CD4-positive, alpha-beta T cell (primary cell): ENCODE measurements around the gene SLC22A3. TPM values are rescaled to one million over a fixed set of nuclear protein-coding genes. Genes with fewer than 3 reads are reported as not detected.

Experiments
- ATAC-seq: fragments of 200-7000 bp; cut with Tn5 transposase; one replicate; pipeline ENCODE4 v1.10.0; 2022; ENCODE audit warnings: mild to moderate bottlenecking; ENCODE audit not compliant: poor library complexity
- CTCF ChIA-PET: fragments of 350-600 bp; sonication (Branson Sonifier 250); formaldehyde crosslinking; loops from one replicate; lab custom pipeline; 2021; ENCODE audit warnings: antibody characterized with exemption, inconsistent platforms; lab: Charles Lee
- POLR2A ChIA-PET: fragments of 350-600 bp; sonication (Branson Sonifier 250); formaldehyde crosslinking; loops from one replicate; lab custom pipeline; 2021; ENCODE audit warnings: antibody characterized with exemption, inconsistent platforms; lab: Charles Lee
- DNase-seq, 14 experiments: peaks; one replicate each; pipeline ENCODE4 v3.0.0-alpha.2; 2013 to 2020; ENCODE audit warnings: mixed read lengths in 2 of 14
- H3K27ac ChIP-seq, 2 donors: one replicate each; pipeline versions ENCODE4 v1.5.1 to v1.7.0; 2013; ENCODE audit warnings: low read length in 2 of 2, low read depth in 1 of 2, mild to moderate bottlenecking in 1 of 2
- H3K27me3 ChIP-seq, 2 experiments: 1 replicate in 1 of 2; 2 replicates in 1 of 2; pipeline versions ENCODE4 v1.6.1 to v1.7.0; 2013; ENCODE audit warnings: low read length in 2 of 2, control low read depth in 1 of 2, mild to moderate bottlenecking in 1 of 2, moderate library complexity in 1 of 2; ENCODE audit not compliant: insufficient read depth in 2 of 2, control insufficient read depth in 1 of 2
- H3K36me3 ChIP-seq: one replicate; pipeline ENCODE4 v1.6.1; 2013; ENCODE audit warnings: low read length, control low read depth; ENCODE audit not compliant: insufficient read depth
- H3K4me1 ChIP-seq: one replicate; pipeline ENCODE4 v1.6.1; 2013; ENCODE audit warnings: low read length, control low read depth; ENCODE audit not compliant: insufficient read depth
- H3K4me3 ChIP-seq: one replicate; pipeline ENCODE4 v1.5.1; 2013; ENCODE audit warnings: mild to moderate bottlenecking, low read length, moderate library complexity
- H3K9me3 ChIP-seq, 2 experiments: 1 replicate in 1 of 2; 2 replicates in 1 of 2; pipeline versions ENCODE4 v1.6.1 to v1.7.0; 2013; ENCODE audit warnings: low read length in 2 of 2, mild to moderate bottlenecking in 2 of 2, control low read depth in 1 of 2, moderate library complexity in 1 of 2; ENCODE audit not compliant: control insufficient read depth in 1 of 2, insufficient read depth in 1 of 2
- H3K27ac Mint-ChIP-seq: one replicate; pipeline ENCODE4 v1.8.0; 2020; ENCODE audit warnings: mixed read lengths
- H3K27me3 Mint-ChIP-seq: one replicate; pipeline ENCODE4 v1.8.0; 2021; ENCODE audit warnings: mixed read lengths
- H3K36me3 Mint-ChIP-seq: one replicate; pipeline ENCODE4 v1.8.0; 2021; ENCODE audit warnings: low read depth, mixed read lengths
- H3K4me1 Mint-ChIP-seq: one replicate; pipeline ENCODE4 v1.8.0; 2021; ENCODE audit warnings: low read depth, mixed read lengths
- H3K4me3 Mint-ChIP-seq: one replicate; pipeline ENCODE4 v1.8.0; 2020; ENCODE audit warnings: mild to moderate bottlenecking, mixed read lengths
- H3K9me3 Mint-ChIP-seq: one replicate; pipeline ENCODE4 v1.8.0; 2020; ENCODE audit warnings: mixed read lengths
- intact Hi-C, 2 experiments: fragments of 100-400 bp; cut with DNase I in 1 of 2; cut with micrococcal nuclease in 1 of 2; formaldehyde crosslinking; loops; one replicate each; pipeline versions ENCODE4 v1.15.1 to v1.9.0; 2023 to 2025; cut with DNase I, micrococcal nuclease
- total RNA-seq, 174 experiments: library from RNA in 2 of 174; stranded (reverse) in 2 of 174; gene quantifications; one replicate each; pipeline ENCODE4 v1.2.3 and lab custom pipeline; 2021 to 2026
- TF ChIP-seq, protein P1 (sequence below): fragments of 200-600 bp; IDR thresholded peaks from one replicate; pipeline ENCODE4 v1.8.0; 2022; ENCODE audit warnings: antibody characterized with exemption, mild to moderate bottlenecking

The SLC22A3 gene
- total RNA-seq, 2 experiments from 2014 or later = not detected

DNA sequence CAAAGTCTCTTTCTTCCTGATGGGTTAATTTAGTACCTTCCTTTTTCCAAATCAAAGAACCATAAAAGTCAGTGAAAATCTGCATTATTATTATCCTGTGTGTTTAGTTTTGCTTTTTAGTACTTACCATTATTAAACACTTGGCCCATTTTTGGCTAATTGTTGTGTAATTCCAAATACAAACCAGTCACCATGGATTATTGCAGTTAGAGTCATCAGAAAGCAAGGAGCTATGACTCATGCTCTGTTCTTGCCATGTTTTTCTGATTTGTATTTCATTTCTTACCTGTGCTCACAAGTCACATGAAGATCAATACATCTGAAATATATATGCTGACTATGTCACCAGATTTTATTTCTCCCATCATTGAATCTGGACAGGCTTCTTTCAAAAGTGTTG, 31.3 kb downstream of the SLC22A3 start:
- H3K27ac ChIP-seq = no peak overlapping the region
- TF ChIP-seq, protein P1, sequence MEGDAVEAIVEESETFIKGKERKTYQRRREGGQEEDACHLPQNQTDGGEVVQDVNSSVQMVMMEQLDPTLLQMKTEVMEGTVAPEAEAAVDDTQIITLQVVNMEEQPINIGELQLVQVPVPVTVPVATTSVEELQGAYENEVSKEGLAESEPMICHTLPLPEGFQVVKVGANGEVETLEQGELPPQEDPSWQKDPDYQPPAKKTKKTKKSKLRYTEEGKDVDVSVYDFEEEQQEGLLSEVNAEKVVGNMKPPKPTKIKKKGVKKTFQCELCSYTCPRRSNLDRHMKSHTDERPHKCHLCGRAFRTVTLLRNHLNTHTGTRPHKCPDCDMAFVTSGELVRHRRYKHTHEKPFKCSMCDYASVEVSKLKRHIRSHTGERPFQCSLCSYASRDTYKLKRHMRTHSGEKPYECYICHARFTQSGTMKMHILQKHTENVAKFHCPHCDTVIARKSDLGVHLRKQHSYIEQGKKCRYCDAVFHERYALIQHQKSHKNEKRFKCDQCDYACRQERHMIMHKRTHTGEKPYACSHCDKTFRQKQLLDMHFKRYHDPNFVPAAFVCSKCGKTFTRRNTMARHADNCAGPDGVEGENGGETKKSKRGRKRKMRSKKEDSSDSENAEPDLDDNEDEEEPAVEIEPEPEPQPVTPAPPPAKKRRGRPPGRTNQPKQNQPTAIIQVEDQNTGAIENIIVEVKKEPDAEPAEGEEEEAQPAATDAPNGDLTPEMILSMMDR = no peak
- H3K36me3 Mint-ChIP-seq = no peaks in the 10 kb centered on the region
- no peak overlapping the region for H3K4me3 Mint-ChIP-seq
- H3K36me3 ChIP-seq = no peaks in the 10 kb centered on the region
- no peaks in the 10 kb centered on the region for H3K4me1 Mint-ChIP-seq
- peaks cover 7% of the 10 kb centered on the region for H3K9me3 Mint-ChIP-seq
- ChIA-PET POLR2A (no interaction called here), CTCF (no interaction called here)
- ATAC-seq (no peak), DNase-seq (no peak)
- H3K27me3 ChIP-seq = peaks cover 0 to 3% of the 10 kb centered on the region in 2 experiments
- H3K9me3 ChIP-seq = peaks cover 4 to 11% of the 10 kb centered on the region in 2 experiments
- H3K27me3 Mint-ChIP-seq = peaks cover 15% of the 10 kb centered on the region
- H3K4me1 ChIP-seq = no peaks in the 10 kb centered on the region
- intact Hi-C loops = no loop called here
- no peak overlapping the region for H3K4me3 ChIP-seq
- no peak overlapping the region for H3K27ac Mint-ChIP-seq

DNA sequence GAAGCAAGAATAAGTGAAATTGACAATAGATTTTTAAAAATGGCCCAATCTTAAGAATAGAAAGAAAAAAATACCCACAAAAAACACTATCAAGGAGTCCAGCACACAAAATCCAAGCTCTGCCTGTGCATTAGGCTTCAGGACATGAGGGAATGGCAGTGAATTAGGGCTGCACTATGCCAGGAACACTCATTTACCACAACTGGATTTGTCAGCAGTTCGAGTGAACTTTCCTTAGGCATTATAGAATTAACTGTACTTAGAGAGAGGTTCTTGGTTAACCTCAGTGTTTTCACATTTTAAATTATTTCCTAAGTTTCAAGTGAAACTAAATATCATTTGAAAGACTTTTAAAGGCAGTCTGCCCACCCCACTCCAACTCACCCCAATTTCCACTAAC, 34.8 kb downstream of the SLC22A3 start:
- ATAC-seq (no peak), DNase-seq (no peak)
- Histone ChIP-seq H3K4me3 (no peak overlapping the region), H3K36me3 (no peaks in the 10 kb centered on the region), H3K27me3 (no peaks in the 10 kb centered on the region), H3K4me1 (no peaks in the 10 kb centered on the region), H3K9me3 (peaks cover 0 to 11% of the 10 kb centered on the region in 2 experiments), H3K27ac (no peak overlapping the region)
- ChIA-PET CTCF (no interaction called here), POLR2A (no interaction called here)
- intact Hi-C loops = no loop called here
- no peaks in the 10 kb centered on the region for H3K4me1 Mint-ChIP-seq
- no peak overlapping the region for H3K4me3 Mint-ChIP-seq
- peaks cover 4% of the 10 kb centered on the region for H3K36me3 Mint-ChIP-seq
- TF ChIP-seq, protein P1 = no peak
- H3K27me3 Mint-ChIP-seq = peaks cover 17% of the 10 kb centered on the region
- no peak overlapping the region for H3K27ac Mint-ChIP-seq
- peaks cover 7% of the 10 kb centered on the region for H3K9me3 Mint-ChIP-seq

DNA sequence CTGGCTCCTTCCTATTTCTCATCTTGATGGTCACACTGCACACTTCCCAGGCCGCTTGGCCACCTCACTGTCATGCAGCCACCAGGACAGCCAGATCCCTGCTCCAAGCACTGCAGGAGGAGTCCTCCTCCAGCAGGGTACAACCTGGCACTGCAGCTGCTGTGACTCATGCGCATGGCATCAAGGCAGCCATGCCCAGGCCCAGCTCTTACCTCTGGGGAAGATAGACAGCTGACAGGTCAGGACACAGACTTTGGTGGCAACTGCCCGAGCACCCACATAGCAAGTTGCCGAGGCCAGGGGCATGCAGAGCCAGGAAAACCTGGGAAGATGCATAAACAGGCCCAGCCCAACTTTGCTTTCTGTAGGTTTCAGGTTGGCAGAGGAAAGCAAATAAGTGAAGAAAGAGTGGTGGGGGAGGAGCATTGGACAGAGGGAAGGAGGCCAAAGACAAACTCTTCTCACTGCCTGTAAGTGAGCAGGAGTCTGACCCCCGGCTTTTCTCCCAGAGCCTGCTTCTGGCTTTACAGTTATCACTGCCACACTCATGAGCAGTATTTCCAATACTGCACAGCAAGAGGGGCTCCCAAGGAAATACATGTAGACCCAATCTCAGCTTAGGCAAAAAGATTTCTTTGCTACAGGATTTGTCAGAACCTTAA, 38.8 kb downstream of the SLC22A3 start:
- Mint-ChIP-seq H3K27me3 (peaks cover 11% of the 10 kb centered on the region), H3K27ac (no peak overlapping the region), H3K4me1 (no peaks in the 10 kb centered on the region), H3K36me3 (peaks cover 4% of the 10 kb centered on the region), H3K9me3 (peaks cover 7% of the 10 kb centered on the region), H3K4me3 (no peak overlapping the region)
- Histone ChIP-seq H3K27ac (no peak overlapping the region), H3K9me3 (peaks cover 0 to 11% of the 10 kb centered on the region in 2 experiments), H3K36me3 (no peaks in the 10 kb centered on the region), H3K4me1 (no peaks in the 10 kb centered on the region), H3K4me3 (no peak overlapping the region), H3K27me3 (no peaks in the 10 kb centered on the region)
- ATAC-seq (no peak), DNase-seq (no peak)
- TF ChIP-seq, protein P1 = no peak
- intact Hi-C loops = no loop called here
- POLR2A ChIA-PET = no interaction called here
- CTCF ChIA-PET = no interaction called here
